K562 (cell line): Measurements from ENCODE around the gene PRM1. TPM values are rescaled to one million over a fixed set of nuclear protein-coding genes. Genes with fewer than 3 reads are reported as not detected.

ENCODE experiments used
- ATAC-seq: fragments of 200-7000 bp; cut with Tn5 transposase; 3 replicates; pipeline ENCODE4 v1.9.1; 2020; ENCODE audit warnings: moderate library complexity
- BruUV-seq: library from RNA; stranded (reverse); fragments of 400-500 nt; replicated peaks from 2 replicates; lab custom pipeline; 2021; lab: Mats Ljungman, UMichigan
- CTCF ChIA-PET: fragments of 300-600 bp; formaldehyde crosslinking; extraction: SDS; loops from one replicate; lab custom pipeline; 2021; ENCODE audit warnings: low intra/inter-chr PET ratio; lab: Yijun Ruan, JAX
- POLR2A ChIA-PET: fragments of 300-600, 350-650 bp; sonication (Branson Sonifier 250); formaldehyde crosslinking; extraction: SDS; loops from one replicate; lab custom pipeline; 2021; ENCODE audit warnings: antibody characterized with exemption, inconsistent platforms; lab: Yijun Ruan, JAX
- DNase-seq, 4 experiments: peaks; one replicate each; pipeline versions ENCODE4 v3.0.0 to v3.0.0-alpha.2; 2011 to 2018; ENCODE audit warnings: low spot score in 3 of 4, mixed read lengths in 3 of 4; ENCODE audit errors: extremely low read depth in 1 of 4
- FAIRE-seq: peaks from 2 replicates; lab custom pipeline; 2011; peaks lifted over from hg19 to GRCh38; lab: Jason Lieb, UNC
- H2AFZ ChIP-seq: 2 replicates; pipeline ENCODE4 v1.6.0; 2011; ENCODE audit warnings: low read depth, low read length, control low read depth, inconsistent platforms
- H3K27ac ChIP-seq: fragments of 200-600 bp; 3 replicates; pipeline ENCODE4 v1.8.0; 2011; ENCODE audit warnings: low read depth, mild to moderate bottlenecking, control low read depth, inconsistent platforms, low read length, moderate library complexity, mixed read lengths; ENCODE audit errors: extremely low read depth
- H3K27me3 ChIP-seq, 2 experiments: fragments of 300-600 bp in 1 of 2; 2 replicates in 1 of 2; 3 replicates in 1 of 2; pipeline versions ENCODE4 v1.6.0 to v1.8.0; 2011; ENCODE audit warnings: inconsistent platforms in 2 of 2, low read length in 2 of 2, mild to moderate bottlenecking in 1 of 2, mixed read lengths in 1 of 2, moderate library complexity in 1 of 2; ENCODE audit not compliant: control insufficient read depth in 2 of 2, insufficient read depth in 2 of 2
- H3K36me3 ChIP-seq: fragments of 300-600 bp; 3 replicates; pipeline ENCODE4 v1.8.0; 2011; ENCODE audit warnings: mild to moderate bottlenecking, low read length, inconsistent platforms; ENCODE audit not compliant: control insufficient read depth, insufficient read depth
- H3K4me1 ChIP-seq, 2 experiments: fragments of 200-600 bp in 1 of 2; replicated peaks in 1 of 2; 2 replicates in 1 of 2; 3 replicates in 1 of 2; pipeline versions ENCODE4 v1.5.1 to v1.8.0; 2011; ENCODE audit warnings: inconsistent platforms in 2 of 2, low read length in 2 of 2, mild to moderate bottlenecking in 1 of 2, mixed read lengths in 1 of 2, moderate library complexity in 1 of 2; ENCODE audit not compliant: control insufficient read depth in 2 of 2, insufficient read depth in 2 of 2
- H3K4me2 ChIP-seq: 2 replicates; pipeline ENCODE4 v1.6.1; 2011; ENCODE audit warnings: low read length, control low read depth, inconsistent platforms, mixed read lengths; ENCODE audit not compliant: insufficient read depth
- H3K4me3 ChIP-seq: fragments of 200-600 bp; sonication (generic), shearing (Covaris generic); 2 replicates; pipeline ENCODE4 v1.5.1; 2016; ENCODE audit warnings: control low read depth, inconsistent platforms
- H3K79me2 ChIP-seq: fragments of 200-600 bp; 3 replicates; pipeline ENCODE4 v1.8.0; 2011; ENCODE audit warnings: low read length, inconsistent platforms; ENCODE audit not compliant: control insufficient read depth, insufficient read depth
- H3K9ac ChIP-seq, 2 experiments: 2 replicates each; pipeline versions ENCODE4 v1.6.0 to v1.6.1; 2011; ENCODE audit warnings: low read depth in 2 of 2, low read length in 2 of 2, control low read depth in 1 of 2, inconsistent platforms in 1 of 2, mild to moderate bottlenecking in 1 of 2, mixed read lengths in 1 of 2; ENCODE audit not compliant: insufficient read depth in 1 of 2
- H3K9me1 ChIP-seq: one replicate; pipeline ENCODE4 v1.6.0; 2011; ENCODE audit warnings: inconsistent platforms, mild to moderate bottlenecking, low read length, moderate library complexity; ENCODE audit not compliant: control insufficient read depth, insufficient read depth
- H3K9me3 ChIP-seq: replicated peaks from 2 replicates; pipeline ENCODE4 v1.5.1; 2011; ENCODE audit warnings: low read depth, low read length, inconsistent platforms; ENCODE audit not compliant: control insufficient read depth, insufficient read depth
- H4K20me1 ChIP-seq: replicated peaks from 2 replicates; pipeline ENCODE4 v1.6.1; 2011; ENCODE audit warnings: low read length, inconsistent platforms, mixed read lengths; ENCODE audit not compliant: control insufficient read depth, insufficient read depth
- BRD9 ChIP-seq: fragments of 450-650 bp; IDR thresholded peaks from 2 replicates; pipeline ENCODE4 v1.6.1; 2018; ENCODE audit warnings: low read depth; ENCODE audit not compliant: partially characterized antibody
- CBX2 ChIP-seq: fragments of 200-600 bp; sonication (generic); IDR thresholded peaks from one replicate; pipeline ENCODE4 v1.6.1; 2012; ENCODE audit warnings: mild to moderate bottlenecking, low read length, inconsistent platforms; ENCODE audit not compliant: insufficient read depth, poor library complexity, severe bottlenecking
- HDAC3 ChIP-seq: fragments of 450-650 bp; IDR thresholded peaks from 2 replicates; pipeline ENCODE4 v1.6.1; 2018; ENCODE audit warnings: borderline replicate concordance, mild to moderate bottlenecking, moderate library complexity; ENCODE audit not compliant: partially characterized antibody
- HMG20A ChIP-seq: fragments of 450-650 bp; formaldehyde crosslinking; conservative IDR thresholded peaks from 2 replicates; pipeline ENCODE4 v1.4.0; 2020; ENCODE audit warnings: mild to moderate bottlenecking, mixed read lengths
- KDM1A ChIP-seq, 2 experiments: fragments of 450-650 bp; IDR thresholded peaks; 2 replicates each; pipeline ENCODE4 v1.6.1; 2016; ENCODE audit warnings: mild to moderate bottlenecking in 2 of 2
- PKNOX1 ChIP-seq: fragments of 450-650 bp; IDR thresholded peaks from 2 replicates; pipeline ENCODE4 v1.6.1; 2016
- POLR2G ChIP-seq: fragments of 200-400 bp; formaldehyde crosslinking; IDR thresholded peaks from 2 replicates; pipeline ENCODE4 v1.6.1; 2017; ENCODE audit warnings: low read depth, mild to moderate bottlenecking, antibody characterized with exemption, low read length, moderate library complexity
- RBFOX2 ChIP-seq: fragments of 200-400 bp; formaldehyde crosslinking; IDR thresholded peaks from 2 replicates; pipeline ENCODE4 v1.6.1; 2017; ENCODE audit warnings: low read depth, mild to moderate bottlenecking, low read length, moderate library complexity
- RCOR1 ChIP-seq, 2 experiments: IDR thresholded peaks; 2 replicates each; pipeline ENCODE4 v1.6.1; 2012; ENCODE audit warnings: low read depth in 2 of 2, low read length in 2 of 2, borderline replicate concordance in 1 of 2, improper control_type of control experiment in 1 of 2
- TAF1 ChIP-seq: IDR thresholded peaks from 2 replicates; pipeline ENCODE4 v1.6.1; 2011; ENCODE audit warnings: mild to moderate bottlenecking, low read length, moderate library complexity; ENCODE audit not compliant: insufficient read depth, control insufficient read depth, severe bottlenecking; ENCODE audit errors: extremely low read depth
- TAF9B ChIP-seq: fragments of 450-650 bp; IDR thresholded peaks from 2 replicates; pipeline ENCODE4 v1.6.1; 2018; ENCODE audit warnings: mild to moderate bottlenecking; ENCODE audit not compliant: partially characterized antibody
- TBP ChIP-seq: optimal IDR thresholded peaks from 2 replicates; pipeline ENCODE3; 2011; ENCODE audit warnings: low read depth, low read length, improper control_type of control experiment
- ZNF3 ChIP-seq: fragments of 250-450 bp; sonication (Bioruptor Pico); IDR thresholded peaks from 2 replicates; pipeline ENCODE4 v1.5.0; 2021; ENCODE audit warnings: mild to moderate bottlenecking, moderate library complexity
- ZNF644 ChIP-seq: fragments of 200-800 bp; sonication (Bioruptor generic); IDR thresholded peaks from 2 replicates; pipeline ENCODE4 v1.6.1; 2016; ENCODE audit warnings: low read depth, missing genetic modification characterization, missing compliant biosample characterization
- WGBS: fragments of 100-300 bp; shearing (Covaris generic); methylation state at CpG from one replicate; pipeline ENCODE4 v1.1.6; 2016; ENCODE audit warnings: low coverage, mixed read lengths; ENCODE audit not compliant: insufficient coverage; ENCODE audit errors: missing lambda C conversion rate; 5-methylcytosine and 5-hydroxymethylcytosine counted together
- in situ Hi-C: fragments of 300-500 bp; cut with MboI; formaldehyde crosslinking; loops from 4 replicates; pipeline ENCODE4 v1.15.0; 2018; ENCODE audit warnings: inconsistent platforms, mixed read lengths
- intact Hi-C: fragments of 100-400 bp; cut with micrococcal nuclease; formaldehyde crosslinking; loops from 2 replicates; pipeline ENCODE4 v1.14.2; 2022
- polyA plus RNA-seq, 8 experiments: library from polyadenylated mRNA; depleted of rRNA in 4 of 8; stranded (reverse) in 5 of 8; unstranded in 3 of 8; fragments of >200 nt; fragmentation: Nextera tagmentation in 2 of 8; fragmentation: Illumina TruSeq in 1 of 8; extraction: Ambion mirVana in 2 of 8; extraction: Trizol in 1 of 8; gene quantifications; 2 replicates each; pipeline versions ENCODE4 v1.2.1 to v1.2.3, GENCODE V29; 2011 to 2014; ENCODE audit warnings: inconsistent platforms in 1 of 8, missing spikeins in 1 of 8
- total RNA-seq, 7 experiments: library from RNA; depleted of rRNA in 6 of 7; stranded (reverse); fragments of >200 nt in 6 of 7; fragmentation: Illumina TruSeq in 2 of 7; extraction: Trizol in 2 of 7; gene quantifications; 2 replicates each; pipeline versions ENCODE4 v1.2.1 to v1.2.3, GENCODE V29; 2011 to 2021; ENCODE audit warnings: low replicate concordance in 1 of 7
- TF ChIP-seq, protein P1 (sequence below): fragments of 250-450 bp; sonication (Bioruptor Pico); IDR thresholded peaks from 2 replicates; pipeline ENCODE4 v1.8.0; 2022; ENCODE audit warnings: moderate library complexity, mild to moderate bottlenecking, inconsistent platforms
- TF ChIP-seq, protein P2 (sequence below), 2 experiments: fragments of 150-350 bp in 1 of 2; IDR thresholded peaks; 2 replicates each; pipeline ENCODE4 v1.6.1; 2012 to 2016; ENCODE audit warnings: low read depth in 2 of 2, low read length in 2 of 2, mild to moderate bottlenecking in 1 of 2, moderate library complexity in 1 of 2

The PRM1 gene
- total and polyA plus RNA-seq, 9 of the 15 experiments (the other 6 are each of a cell fraction or from before 2014, with no cell fraction given), result not detected

DNA sequence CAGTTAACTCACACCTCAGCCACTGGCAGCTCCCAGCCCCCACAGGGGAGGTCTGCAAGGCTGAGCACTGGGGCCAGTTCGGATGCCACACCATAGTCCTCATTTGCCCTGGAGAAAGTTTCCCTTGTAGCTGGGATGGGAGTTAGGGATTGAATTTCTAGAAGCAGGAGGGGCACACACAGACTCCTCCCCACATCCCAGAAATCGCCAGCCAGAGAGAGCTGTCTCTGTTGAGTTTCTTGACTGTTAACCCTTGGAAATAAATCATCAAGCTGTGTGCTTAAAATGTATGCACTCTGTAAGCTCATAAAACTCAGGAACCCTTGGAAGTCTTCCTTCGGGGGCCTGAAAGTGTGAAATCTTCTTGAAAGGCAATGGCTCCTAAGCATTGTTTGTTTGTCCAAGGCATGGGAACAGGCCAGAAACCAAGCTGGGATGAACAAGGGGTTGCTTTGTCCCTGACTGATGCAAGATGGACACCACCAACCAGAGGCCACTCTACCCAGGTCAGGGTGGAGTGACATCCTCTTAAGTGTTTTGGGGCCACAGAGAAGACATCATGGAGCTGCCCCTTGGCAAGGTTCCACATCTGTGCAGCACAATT, 7.3 kb downstream of the PRM1 start:
- Histone ChIP-seq H3K9me3 (no peaks in the 10 kb centered on the region), H3K4me3 (no peak overlapping the region), H3K27me3 (peaks cover 21 to 33% of the 10 kb centered on the region in 2 experiments; a peak in 4 of 5 replicates), H3K4me2 (no peak overlapping the region), H3K4me1 (peaks cover 0 to 15% of the 10 kb centered on the region in 2 experiments; a peak in 1 of 5 replicates), H3K27ac (no peak overlapping the region), H3K9me1 (no peaks in the 10 kb centered on the region), H3K79me2 (no peaks in the 10 kb centered on the region), H3K9ac (no peak overlapping the region), H3K36me3 (no peaks in the 10 kb centered on the region), H4K20me1 (0 out of 2 replicates have a peak, but pooled peaks cover 2% of the 10 kb centered on the region), H2AFZ (no peak overlapping the region)
- 8% methylated on average over 2 of the region's 3 CpGs for WGBS
- no peak; the same call in 2 of the 3 replicates for ATAC-seq
- DNase-seq, result no peak
- intact Hi-C loops (no loop called here), in situ Hi-C loops (no loop called here)
- ChIA-PET CTCF (no interaction called here), POLR2A (interaction anchor here (0.5 to 1.8 kb wide), 7 partner anchors 8 to 1565 kb away, joined by 3 to 8 read pairs (median 3); partner anchors contain the start of gene SOCS1)
- FAIRE-seq, result no peak
- no TSS peak for BruUV-seq
- TF ChIP-seq KDM1A (IDR thresholded peaks at IDR 0.05) (no peak), CBX2 (no peak), TAF9B (no peak), PKNOX1 (no peak), BRD9 (no peak), RBFOX2 (no peak), ZNF644 (tag) (no peak), TBP (no peak), RCOR1 (IDR thresholded peaks at IDR 0.05; ENCODE audit: borderline replicate concordance in 1 of 2, low read depth in 2 of 2, low read length in 2 of 2) (no peak), HMG20A (no peak), TAF1 (no peak), POLR2G (no peak), HDAC3 (no peak), ZNF3 (CRISPR knock-in tag) (no peak)
- TF ChIP-seq, protein P1, sequence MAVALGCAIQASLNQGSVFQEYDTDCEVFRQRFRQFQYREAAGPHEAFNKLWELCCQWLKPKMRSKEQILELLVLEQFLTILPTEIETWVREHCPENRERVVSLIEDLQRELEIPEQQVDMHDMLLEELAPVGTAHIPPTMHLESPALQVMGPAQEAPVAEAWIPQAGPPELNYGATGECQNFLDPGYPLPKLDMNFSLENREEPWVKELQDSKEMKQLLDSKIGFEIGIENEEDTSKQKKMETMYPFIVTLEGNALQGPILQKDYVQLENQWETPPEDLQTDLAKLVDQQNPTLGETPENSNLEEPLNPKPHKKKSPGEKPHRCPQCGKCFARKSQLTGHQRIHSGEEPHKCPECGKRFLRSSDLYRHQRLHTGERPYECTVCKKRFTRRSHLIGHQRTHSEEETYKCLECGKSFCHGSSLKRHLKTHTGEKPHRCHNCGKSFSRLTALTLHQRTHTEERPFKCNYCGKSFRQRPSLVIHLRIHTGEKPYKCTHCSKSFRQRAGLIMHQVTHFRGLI, result no peak
- TF ChIP-seq, protein P2, sequence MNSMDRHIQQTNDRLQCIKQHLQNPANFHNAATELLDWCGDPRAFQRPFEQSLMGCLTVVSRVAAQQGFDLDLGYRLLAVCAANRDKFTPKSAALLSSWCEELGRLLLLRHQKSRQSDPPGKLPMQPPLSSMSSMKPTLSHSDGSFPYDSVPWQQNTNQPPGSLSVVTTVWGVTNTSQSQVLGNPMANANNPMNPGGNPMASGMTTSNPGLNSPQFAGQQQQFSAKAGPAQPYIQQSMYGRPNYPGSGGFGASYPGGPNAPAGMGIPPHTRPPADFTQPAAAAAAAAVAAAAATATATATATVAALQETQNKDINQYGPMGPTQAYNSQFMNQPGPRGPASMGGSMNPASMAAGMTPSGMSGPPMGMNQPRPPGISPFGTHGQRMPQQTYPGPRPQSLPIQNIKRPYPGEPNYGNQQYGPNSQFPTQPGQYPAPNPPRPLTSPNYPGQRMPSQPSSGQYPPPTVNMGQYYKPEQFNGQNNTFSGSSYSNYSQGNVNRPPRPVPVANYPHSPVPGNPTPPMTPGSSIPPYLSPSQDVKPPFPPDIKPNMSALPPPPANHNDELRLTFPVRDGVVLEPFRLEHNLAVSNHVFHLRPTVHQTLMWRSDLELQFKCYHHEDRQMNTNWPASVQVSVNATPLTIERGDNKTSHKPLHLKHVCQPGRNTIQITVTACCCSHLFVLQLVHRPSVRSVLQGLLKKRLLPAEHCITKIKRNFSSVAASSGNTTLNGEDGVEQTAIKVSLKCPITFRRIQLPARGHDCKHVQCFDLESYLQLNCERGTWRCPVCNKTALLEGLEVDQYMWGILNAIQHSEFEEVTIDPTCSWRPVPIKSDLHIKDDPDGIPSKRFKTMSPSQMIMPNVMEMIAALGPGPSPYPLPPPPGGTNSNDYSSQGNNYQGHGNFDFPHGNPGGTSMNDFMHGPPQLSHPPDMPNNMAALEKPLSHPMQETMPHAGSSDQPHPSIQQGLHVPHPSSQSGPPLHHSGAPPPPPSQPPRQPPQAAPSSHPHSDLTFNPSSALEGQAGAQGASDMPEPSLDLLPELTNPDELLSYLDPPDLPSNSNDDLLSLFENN (IDR thresholded peaks at IDR 0.05; ENCODE audit: low read depth in 2 of 2, low read length in 2 of 2), result no peak
